DMS153 (cell line): Measurements from ENCODE around the gene EEIG2.

ENCODE experiments used
- DNase-seq: peaks from one replicate; lab custom pipeline; 2025; lab: John Stamatoyannopoulos, UW

EEIG2 gene

GRCh38 chr1:108584428-108584856 is 24.5 kb downstream of the EEIG2 start:
- peak; percentile 19 for DNase-seq

GRCh38 chr1:108585313-108585712 is 25.4 kb downstream of the EEIG2 start:
- DNase-seq: no peak

- no peak for DNase-seq
These were observed 30.5 kb downstream of the EEIG2 start for GRCh38 chr1:108590441-108590840.

GRCh38 chr1:108590957-108591356 is 31.1 kb downstream of the EEIG2 start:
- no peak for DNase-seq

- no peak for DNase-seq
These were observed 31.6 kb downstream of the EEIG2 start for GRCh38 chr1:108591466-108591865.

GRCh38 chr1:108592030-108592759 is 32.3 kb downstream of the EEIG2 start:
- DNase-seq: no peak

GRCh38 chr1:108593448-108593847 is 33.5 kb downstream of the EEIG2 start:
- DNase-seq: no peak

- no peak for DNase-seq
These were observed 35.6 kb downstream of the EEIG2 start for GRCh38 chr1:108595507-108595906.

GRCh38 chr1:108597041-108597440 is 37.1 kb downstream of the EEIG2 start:
- DNase-seq: no peak

GRCh38 chr1:108598340-108598739 is 38.4 kb downstream of the EEIG2 start:
- no peak for DNase-seq

GRCh38 chr1:108600504-108600903 is 40.6 kb downstream of the EEIG2 start:
- no peak for DNase-seq

- DNase-seq: no peak
These were observed 42.0 kb downstream of the EEIG2 start for GRCh38 chr1:108601708-108602410.

- DNase-seq: no peak
These were observed 45.7 kb downstream of the EEIG2 start for GRCh38 chr1:108605633-108606032.

- DNase-seq: no peak
These were observed 46.6 kb downstream of the EEIG2 start for GRCh38 chr1:108606478-108606877.

GRCh38 chr1:108609483-108610049 is 49.7 kb downstream of the EEIG2 start:
- DNase-seq: peak; percentile 88
